HG03025 (cell line): Measurements from ENCODE around the gene STRC.
"Not testable (repeated sequence)": the region's sequence is repeated elsewhere in the genome, so short reads cannot be mapped to it uniquely, and the experiment has no call there.

Experiments
- ATAC-seq: cut with Tn5 transposase; IDR thresholded peaks from one replicate; pipeline ENCODE4 v1.9.1; 2021; ENCODE audit warnings: mild to moderate bottlenecking, moderate library complexity; ENCODE audit not compliant: unreplicated experiment, low FRiP score

The STRC gene

GRCh38 chr15:43618700-43619099 lies at the start of gene STRC:
STRC (minus strand) TSS chr15:43618800; CDS start chr15:43618722, 78 bp downstream.
- not testable (repeated sequence) for ATAC-seq

GRCh38 chr15:43666177-43666576 lies 47.6 kb upstream of the STRC start:
- not testable (repeated sequence) for ATAC-seq

GRCh38 chr15:43663333-43663732 lies 44.7 kb upstream of the STRC start:
- ATAC-seq = not testable (repeated sequence)

GRCh38 chr15:43662293-43662692 lies 43.7 kb upstream of the STRC start:
- not testable (repeated sequence) for ATAC-seq

- not testable (repeated sequence) for ATAC-seq
Observed at GRCh38 chr15:43659727-43660126, 41.1 kb upstream of the STRC start.

- ATAC-seq = not testable (repeated sequence)
Observed at GRCh38 chr15:43649430-43649926, 30.9 kb upstream of the STRC start.

GRCh38 chr15:43648649-43649429 lies 30.2 kb upstream of the STRC start, which contains the start of gene CATSPER2:
CATSPER2 (minus strand) TSS chr15:43648844; CDS start chr15:43648061, 783 bp downstream.
- ATAC-seq = no peak

GRCh38 chr15:43638464-43639204 lies 20.0 kb upstream of the STRC start:
- ATAC-seq = not testable (repeated sequence)

- ATAC-seq = not testable (repeated sequence)
Observed at GRCh38 chr15:43626937-43627336, 8.3 kb upstream of the STRC start.

GRCh38 chr15:43625106-43625505 lies 6.5 kb upstream of the STRC start:
- no peak for ATAC-seq

- not testable (repeated sequence) for ATAC-seq
Observed at GRCh38 chr15:43622068-43622799, 3.6 kb upstream of the STRC start.

- ATAC-seq = not testable (repeated sequence)
Observed at GRCh38 chr15:43617750-43618149, 850 bp downstream of the STRC start.

- not testable (repeated sequence) for ATAC-seq
Observed at GRCh38 chr15:43602233-43602632, 16.4 kb downstream of the STRC start.

GRCh38 chr15:43600200-43600599 lies 18.4 kb downstream of the STRC start:
- ATAC-seq = not testable (repeated sequence)

GRCh38 chr15:43599131-43599530 lies 19.5 kb downstream of the STRC start:
- ATAC-seq = not testable (repeated sequence)

GRCh38 chr15:43593328-43594190 lies 25.0 kb downstream of the STRC start, which contains the start of gene CKMT1B:
CKMT1B (plus strand) TSS chr15:43594027; CDS start chr15:43594219, 192 bp downstream.
- ATAC-seq = not testable (repeated sequence)

- not testable (repeated sequence) for ATAC-seq
Observed at GRCh38 chr15:43592841-43593240, 25.8 kb downstream of the STRC start.

- ATAC-seq = peak; percentile 73
Observed at GRCh38 chr15:43589778-43590466, 28.7 kb downstream of the STRC start, which contains the start of gene PPIP5K1. PPIP5K1 (minus strand) TSS chr15:43590208; CDS start chr15:43584504, 5,704 bp downstream.

- not testable (repeated sequence) for ATAC-seq
Observed at GRCh38 chr15:43574607-43575006, 44.0 kb downstream of the STRC start.
